ENCODE data around the gene STRADA.
"Not testable (repeated sequence)": the region's sequence is repeated elsewhere in the genome, so short reads cannot be mapped to it uniquely, and the experiment has no call there.

Gene STRADA

GRCh38 chr17:63754046-63754445 is 12.4 kb upstream of the STRADA start:
- FAIRE-seq = no peak
- no peak for DNase-seq (ENCODE audit: low spot score)

- no peak for DNase-seq (ENCODE audit: low spot score)
- FAIRE-seq = no peak
These were observed 11.6 kb upstream of the STRADA start for GRCh38 chr17:63753215-63753614.

DNA sequence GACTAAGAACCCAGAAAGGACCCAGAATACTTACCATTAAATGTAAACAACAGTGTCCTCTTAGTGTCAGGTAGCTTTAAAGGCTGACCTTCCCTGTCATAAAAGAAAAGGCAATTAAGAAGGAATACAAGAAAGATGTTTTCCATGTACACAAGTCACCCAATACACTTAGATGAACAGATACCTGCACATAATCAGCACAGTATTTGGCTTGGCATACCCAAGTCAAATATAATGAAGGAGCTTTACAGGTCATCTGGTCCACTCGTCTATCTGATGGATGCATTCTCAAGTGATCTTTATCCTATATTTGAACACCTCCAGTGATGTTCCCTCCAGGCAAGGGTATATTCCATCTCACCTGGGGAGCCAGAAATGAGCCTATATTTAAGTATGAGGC is 11.1 kb upstream of the STRADA start:
- DNase-seq (ENCODE audit: low spot score) = no peak
- no peak for FAIRE-seq

DNA sequence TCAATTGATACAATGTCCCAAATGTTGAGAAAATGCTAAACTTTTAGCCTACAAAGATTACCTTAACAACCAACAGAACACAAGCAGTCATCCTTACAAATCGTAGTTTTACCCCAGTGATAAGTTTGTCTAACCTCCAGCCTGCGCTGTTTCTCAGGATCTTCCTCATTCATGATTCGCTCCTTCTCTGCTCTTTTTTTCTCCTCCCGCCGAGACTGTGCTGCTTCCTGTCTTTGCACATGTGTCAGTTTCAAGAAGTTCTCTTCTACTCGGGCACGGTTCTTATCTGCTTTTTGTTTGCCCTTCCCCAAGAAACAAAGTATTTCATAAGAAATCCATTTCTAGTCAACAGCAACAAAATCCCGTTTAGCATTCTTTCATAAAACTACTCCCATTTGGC is 10.2 kb upstream of the STRADA start:
- no peak for FAIRE-seq
- DNase-seq (ENCODE audit: low spot score) = no peak

- FAIRE-seq (no peak), DNase-seq (ENCODE audit: low spot score) (no peak)
These were observed 524 bp downstream of the STRADA start for GRCh38 chr17:63741143-63741407.

- DNase-seq (ENCODE audit: low spot score) (no peak), FAIRE-seq (no peak)
These were observed 996 bp downstream of the STRADA start for GRCh38 chr17:63740464-63741142.

- DNase-seq (ENCODE audit: low spot score) = no peak
- no peak for FAIRE-seq
These were observed 5.9 kb downstream of the STRADA start for GRCh38 chr17:63735691-63736090.

DNA sequence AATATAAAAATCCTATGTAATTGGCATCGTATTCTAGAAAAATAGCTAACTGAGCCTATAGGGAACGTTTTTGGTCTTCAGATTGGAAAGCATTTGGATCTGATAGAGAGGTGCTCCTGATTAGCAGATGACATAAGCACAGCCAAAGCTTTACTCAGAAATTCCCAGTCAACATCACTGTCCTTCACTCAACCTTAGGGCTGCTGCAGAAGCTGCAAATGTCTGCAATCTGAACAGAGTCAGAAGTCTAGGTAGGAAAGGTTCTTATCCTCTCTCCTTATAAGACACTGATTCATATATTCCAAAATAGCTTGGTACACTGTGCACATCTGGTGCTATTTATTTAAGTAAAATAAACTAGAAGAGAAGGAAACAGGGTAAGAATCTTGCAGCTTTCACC is 19.2 kb downstream of the STRADA start:
- no peak for FAIRE-seq

DNA sequence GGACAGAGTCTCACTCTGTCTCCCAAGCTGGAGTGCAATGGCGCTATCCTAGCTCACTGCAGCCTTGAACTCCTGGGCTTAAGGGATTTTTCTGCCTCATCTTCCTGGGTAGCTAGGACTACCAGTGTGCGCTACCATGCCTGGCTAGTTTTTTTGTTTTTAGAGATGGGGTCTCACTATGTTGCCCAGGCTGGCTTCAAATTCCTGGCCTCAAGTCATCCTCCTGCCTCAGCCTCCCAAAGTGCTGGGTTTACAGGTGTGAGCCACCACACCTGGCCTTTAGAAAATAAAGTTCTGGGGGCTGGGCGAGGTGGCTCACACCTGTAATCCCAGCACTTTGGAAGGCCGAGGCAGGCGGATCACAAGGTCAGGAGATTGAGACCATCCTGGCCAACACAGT is 21.4 kb downstream of the STRADA start:
- FAIRE-seq; DNase-seq (ENCODE audit: low spot score): not testable (repeated sequence)

More for the DNA sequence above, 19.2 kb downstream of the STRADA start:
- DNase-seq (ENCODE audit: low spot score) = no peak

DNA sequence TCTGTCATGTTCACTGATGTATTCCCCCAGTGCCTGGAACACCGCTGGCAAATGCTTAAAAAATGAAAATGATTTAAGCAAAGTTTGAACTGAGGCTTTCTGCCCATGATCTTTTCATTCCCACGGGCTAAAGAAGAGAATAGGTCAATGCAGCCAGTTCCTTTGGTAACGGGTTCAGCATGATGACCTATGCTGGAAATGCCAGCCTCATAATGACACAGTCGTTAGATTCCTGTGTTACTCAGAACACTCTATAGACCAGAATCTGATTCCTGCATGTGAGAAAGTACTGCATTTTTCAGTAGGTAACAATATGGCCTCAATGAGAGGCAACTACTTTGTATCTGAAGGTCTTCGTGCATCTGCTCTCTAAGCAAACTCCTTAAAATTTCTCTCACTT is 22.6 kb downstream of the STRADA start:
- DNase-seq (ENCODE audit: low spot score) (no peak), FAIRE-seq (no peak)

DNA sequence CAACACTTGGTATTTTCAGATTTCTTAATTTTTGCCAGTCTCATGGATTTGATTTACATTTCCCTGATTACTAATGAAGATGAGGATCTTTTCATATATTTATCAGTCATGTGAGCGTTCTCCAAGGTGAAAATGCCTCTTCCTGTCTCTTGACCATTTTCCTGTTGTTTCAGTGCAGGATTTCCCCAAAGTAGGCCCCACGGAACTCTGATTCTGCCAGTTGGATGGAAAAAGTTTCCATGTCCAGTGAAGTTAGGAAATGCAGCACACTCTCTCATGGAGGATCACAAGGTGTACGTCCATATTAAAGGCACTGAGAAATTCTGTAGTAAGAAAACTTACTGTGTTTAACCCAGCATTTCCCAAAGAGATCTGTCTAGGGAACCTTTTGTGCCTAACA is 25.2 kb downstream of the STRADA start:
- DNase-seq (ENCODE audit: low spot score) (no peak), FAIRE-seq (no peak)

GRCh38 chr17:63714550-63715277 is 26.9 kb downstream of the STRADA start:
- FAIRE-seq (no peak), DNase-seq (ENCODE audit: low spot score) (no peak)

DNA sequence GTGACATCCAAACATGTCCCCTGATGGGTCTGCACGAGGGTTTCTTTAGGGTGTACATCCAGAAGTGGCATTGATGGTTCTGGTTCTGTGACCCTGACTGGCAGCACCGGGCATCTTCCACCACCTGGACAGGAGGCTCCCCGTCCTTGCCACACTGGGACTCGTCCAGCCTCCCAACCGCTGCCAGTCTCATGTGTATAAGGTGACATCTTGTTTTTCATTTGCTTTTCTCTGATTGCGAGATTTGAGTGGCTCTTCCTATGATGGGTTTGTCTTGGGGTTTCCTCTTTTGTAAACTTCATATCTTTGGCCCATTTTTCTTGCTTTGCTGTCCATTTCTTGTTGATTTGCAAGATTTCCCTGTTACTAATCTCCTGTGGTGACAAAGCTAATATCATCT is 32.5 kb downstream of the STRADA start:
- DNase-seq (ENCODE audit: low spot score) (no peak), FAIRE-seq (no peak)

GRCh38 chr17:63707151-63707550 is 34.4 kb downstream of the STRADA start:
- FAIRE-seq (no peak), DNase-seq (ENCODE audit: low spot score) (no peak)

GRCh38 chr17:63706336-63707082 is 35.1 kb downstream of the STRADA start:
- DNase-seq (ENCODE audit: low spot score) (no peak), FAIRE-seq (no peak)

- FAIRE-seq = no peak
- DNase-seq (ENCODE audit: low spot score) = no peak
These were observed 35.9 kb downstream of the STRADA start for GRCh38 chr17:63705657-63706056.

- no peak for DNase-seq (ENCODE audit: low spot score)
- no peak for FAIRE-seq
These were observed 36.8 kb downstream of the STRADA start for GRCh38 chr17:63704836-63705235.

DNA sequence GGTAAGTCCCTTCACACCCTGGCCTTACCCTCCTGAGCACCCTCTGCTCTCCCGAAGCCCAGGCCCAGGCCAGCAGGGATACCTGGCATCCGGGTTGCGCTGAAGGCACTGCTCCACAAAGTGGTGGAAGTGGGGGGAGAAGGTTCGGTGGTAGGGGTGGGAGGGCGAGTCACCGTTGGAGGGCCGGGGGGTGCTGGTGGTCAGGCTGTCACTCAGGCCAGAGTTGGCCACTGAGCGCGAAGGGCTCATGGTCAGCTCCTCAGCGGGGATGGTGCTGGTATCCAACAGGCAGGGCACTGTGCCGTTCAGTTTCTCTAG is 37.4 kb downstream of the STRADA start:
- DNase-seq (ENCODE audit: low spot score) (no peak), FAIRE-seq (no peak)

- no peak for DNase-seq (ENCODE audit: low spot score)
- FAIRE-seq = no peak
These were observed 37.9 kb downstream of the STRADA start for GRCh38 chr17:63703556-63704258.

DNA sequence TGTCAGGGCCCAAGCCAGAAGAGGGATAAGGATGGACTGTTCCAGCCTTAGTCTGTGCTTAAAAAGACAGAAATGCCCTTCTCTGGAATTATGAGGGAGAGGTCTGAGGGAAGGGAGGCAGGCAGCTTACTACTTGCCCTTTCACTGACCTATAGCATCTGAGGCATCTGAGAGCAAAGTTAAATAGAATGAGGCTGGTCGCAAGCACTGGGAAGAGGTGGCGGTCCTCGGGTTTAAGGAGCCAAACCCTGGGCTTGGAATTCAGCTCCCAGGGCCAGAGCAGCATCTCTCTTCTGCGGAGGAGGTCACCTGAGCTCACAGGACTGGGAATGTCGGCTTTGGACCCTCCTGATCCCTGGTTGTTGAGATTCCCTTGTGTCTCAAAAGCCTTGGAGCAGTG is 38.6 kb downstream of the STRADA start:
- no peak for FAIRE-seq

GRCh38 chr17:63702721-63703015 is 38.9 kb downstream of the STRADA start:
- no peak for DNase-seq (ENCODE audit: low spot score)
- no peak for FAIRE-seq

More for the DNA sequence above, 38.6 kb downstream of the STRADA start:
- no peak for DNase-seq (ENCODE audit: low spot score)
